Stimulated activated naive CD8-positive, alpha-beta T cell treated with anti-CD3 and anti-CD28 coated beads, Interleukin-15, Interleukin-2, amounts not matched to agents 100 U/mL and 50 U/mL, for 24 hours (primary cell): Measurements from ENCODE around the gene BDKRB1.

Experiments used
- ATAC-seq: fragments of 150-1000 bp; cut with Tn5 transposase; one replicate; pipeline ENCODE4 v1.10.0; 2021
- DNase-seq: peaks from one replicate; pipeline ENCODE4 v3.0.0; 2021

Gene BDKRB1

GRCh38 chr14:96261772-96262655, 6.0 kb downstream of the BDKRB1 start:
- ATAC-seq (no peak), DNase-seq (no peak)

- DNase-seq = no peak
- no peak for ATAC-seq
Measured at GRCh38 chr14:96263347-96264199, 7.6 kb downstream of the BDKRB1 start.

DNA sequence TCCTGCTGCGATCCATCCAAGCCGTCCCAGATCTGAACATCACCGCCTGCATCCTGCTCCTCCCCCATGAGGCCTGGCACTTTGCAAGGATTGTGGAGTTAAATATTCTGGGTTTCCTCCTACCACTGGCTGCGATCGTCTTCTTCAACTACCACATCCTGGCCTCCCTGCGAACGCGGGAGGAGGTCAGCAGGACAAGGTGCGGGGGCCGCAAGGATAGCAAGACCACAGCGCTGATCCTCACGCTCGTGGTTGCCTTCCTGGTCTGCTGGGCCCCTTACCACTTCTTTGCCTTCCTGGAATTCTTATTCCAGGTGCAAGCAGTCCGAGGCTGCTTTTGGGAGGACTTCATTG, 8.2 kb downstream of the BDKRB1 start:
- no peak for DNase-seq
- ATAC-seq = no peak

GRCh38 chr14:96264853-96265252, 8.8 kb downstream of the BDKRB1 start:
- ATAC-seq (no peak), DNase-seq (no peak)

- DNase-seq = no peak
- ATAC-seq = no peak
Measured at GRCh38 chr14:96265383-96266095, 9.5 kb downstream of the BDKRB1 start.

DNA sequence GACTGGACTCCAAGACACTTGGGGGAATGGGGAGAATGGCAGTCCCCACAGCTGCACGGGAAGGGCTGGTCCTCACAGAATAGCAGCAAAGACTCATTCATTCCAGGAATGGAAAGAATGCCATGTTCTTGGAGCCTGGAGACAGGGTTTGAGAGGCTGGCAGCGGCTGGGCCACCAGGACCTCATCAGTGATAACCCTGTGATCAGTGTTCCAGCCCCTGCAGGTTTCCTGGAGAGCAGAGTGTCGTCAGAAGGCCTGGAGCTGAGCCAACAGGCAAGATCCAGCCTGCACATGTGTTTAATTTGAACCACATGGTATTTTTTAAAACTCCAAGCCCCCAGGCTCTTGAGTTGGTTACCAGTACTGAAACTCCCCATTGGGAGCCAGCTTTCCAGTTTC, 11.3 kb downstream of the BDKRB1 start:
- ATAC-seq (no peak), DNase-seq (no peak)

- ATAC-seq (no peak), DNase-seq (no peak)
Measured at GRCh38 chr14:96267916-96268315, 11.9 kb downstream of the BDKRB1 start.

DNA sequence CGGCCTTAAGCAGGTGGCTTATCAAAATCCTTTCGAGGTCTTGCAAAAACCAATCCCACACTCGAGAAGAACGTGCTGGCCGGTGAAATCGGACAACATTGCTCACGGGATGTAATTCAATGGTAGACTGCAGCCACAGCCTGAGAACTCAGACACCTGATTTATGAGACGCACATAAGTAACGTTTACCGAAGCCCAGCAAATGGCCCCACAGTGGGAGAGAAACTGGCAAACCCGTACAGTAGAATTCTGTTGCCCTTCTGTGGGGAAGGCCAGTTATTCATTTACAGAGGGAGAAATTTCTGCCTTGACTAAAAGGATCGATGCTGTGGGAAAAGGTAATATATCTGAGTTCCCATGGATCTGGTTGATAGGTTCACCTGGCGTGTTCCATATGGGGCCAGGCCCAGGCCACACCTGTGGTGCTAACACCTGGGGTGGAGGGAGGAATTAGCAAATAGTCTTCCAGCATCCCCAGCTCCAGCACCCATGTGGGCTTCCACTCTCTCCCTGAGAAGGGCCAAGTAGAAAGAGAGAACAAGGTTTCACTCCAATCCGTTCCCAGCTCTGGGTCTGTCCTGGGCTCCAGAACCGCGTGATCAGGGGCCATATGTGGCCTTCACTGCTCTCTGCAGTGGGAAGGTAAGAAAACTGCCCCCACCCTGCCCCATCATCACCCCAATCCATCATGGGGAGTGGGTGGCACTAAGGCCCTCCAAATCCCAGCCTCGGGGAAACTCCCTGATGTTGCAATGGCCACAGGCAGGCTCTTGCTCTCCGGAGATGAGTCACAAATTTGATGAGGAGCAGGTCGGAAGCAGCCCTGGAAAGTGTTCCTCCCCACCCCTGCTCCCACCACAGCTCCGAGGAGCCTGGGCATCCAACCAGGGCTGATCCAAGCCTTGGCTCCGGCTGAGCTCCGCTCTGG, 12.7 kb downstream of the BDKRB1 start:
- DNase-seq (no peak), ATAC-seq (no peak)

DNA sequence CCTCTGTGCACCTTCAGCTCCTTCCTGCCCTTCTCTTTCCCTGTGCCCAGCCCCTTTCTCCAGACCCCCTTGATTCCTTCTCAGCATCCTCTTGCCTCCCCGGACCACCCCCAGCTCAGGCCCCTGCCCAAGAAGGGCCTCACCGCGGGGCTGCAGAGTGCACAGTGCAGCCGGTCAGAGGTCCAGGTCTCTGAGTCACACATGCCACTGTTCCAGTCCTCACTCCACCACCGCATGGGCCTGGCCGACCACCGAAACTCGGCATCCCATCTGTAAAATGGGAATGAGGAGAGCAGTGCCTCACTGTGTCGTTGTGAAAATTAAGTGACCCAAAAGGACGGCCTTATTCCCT, 13.3 kb downstream of the BDKRB1 start:
- ATAC-seq (no peak), DNase-seq (no peak)

DNA sequence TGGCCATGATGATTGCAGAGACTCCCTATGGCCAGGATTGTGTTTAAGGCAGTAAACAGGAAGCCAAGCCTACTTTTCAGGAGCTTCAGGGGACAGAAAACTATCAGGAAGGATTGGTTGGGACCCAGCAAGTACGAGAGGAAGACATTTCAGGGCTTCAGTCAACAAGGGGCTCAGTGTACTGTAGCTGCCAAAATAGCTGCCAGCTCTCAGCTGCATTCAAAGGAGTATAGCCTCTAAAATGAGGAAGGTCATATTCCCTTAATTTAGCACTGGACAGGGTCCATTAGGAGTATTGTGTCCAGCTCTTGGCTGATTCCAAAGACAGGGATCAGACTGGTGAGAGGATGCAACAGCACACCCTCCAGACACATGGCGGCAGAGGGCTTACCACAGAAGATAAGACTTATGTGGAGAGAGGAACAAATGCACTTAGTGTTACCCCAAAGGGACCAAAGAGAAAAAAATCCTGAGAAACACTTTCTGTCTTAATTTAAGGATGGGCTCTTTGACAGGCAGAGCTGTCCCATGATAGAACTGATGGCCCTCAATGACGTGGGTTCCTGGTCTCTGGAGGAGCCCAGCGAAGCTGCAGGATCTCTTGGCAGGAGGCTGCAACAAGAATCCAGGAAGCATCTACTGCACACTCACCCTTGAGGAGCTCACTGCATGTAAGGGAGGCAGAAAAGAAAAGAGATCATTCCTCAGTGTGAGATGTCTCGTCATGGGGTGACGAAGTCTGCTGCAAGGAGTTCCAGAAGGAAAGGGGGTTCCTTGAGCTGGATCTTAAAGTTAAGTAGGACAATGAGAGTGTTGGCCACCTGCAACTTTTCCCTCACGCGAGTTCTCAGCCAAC, 14.8 kb downstream of the BDKRB1 start:
- no peak for DNase-seq
- ATAC-seq = no peak

- ATAC-seq (no peak), DNase-seq (no peak)
Measured at GRCh38 chr14:96271421-96271762, 15.4 kb downstream of the BDKRB1 start.

DNA sequence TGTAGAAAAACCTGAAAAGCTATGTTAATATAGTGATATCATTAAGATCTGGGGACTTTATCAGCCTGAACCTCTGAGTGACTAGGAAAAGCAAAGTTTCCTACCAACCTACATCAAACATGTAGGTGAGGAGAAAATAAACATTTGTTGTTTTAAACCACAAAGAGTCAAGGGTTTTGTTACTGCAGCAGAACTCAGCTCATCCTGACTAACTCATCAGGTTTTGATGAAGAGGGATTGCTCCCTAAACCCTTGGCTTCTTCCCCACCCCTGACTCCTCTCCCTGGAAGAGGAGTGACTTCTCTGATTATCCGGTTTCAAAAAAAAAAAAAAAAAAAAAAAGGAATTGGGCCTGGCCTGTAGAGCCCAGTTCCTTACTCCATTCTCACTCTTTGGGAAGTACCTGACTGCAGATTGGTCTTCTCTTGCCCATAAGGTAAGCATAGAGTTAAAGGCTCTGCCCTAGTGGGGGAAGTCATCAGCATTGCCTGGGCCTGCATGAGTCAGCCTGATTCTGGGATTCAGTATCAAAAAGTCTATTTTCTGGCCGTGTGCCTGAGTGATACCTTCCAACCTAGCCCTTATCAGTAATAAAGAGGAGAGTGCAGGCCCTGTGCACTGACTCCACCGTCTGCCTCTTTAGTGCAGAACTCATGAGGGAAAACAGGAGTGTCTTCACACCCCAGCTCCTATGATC, 16.9 kb downstream of the BDKRB1 start:
- ATAC-seq = no peak
- no peak for DNase-seq

DNA sequence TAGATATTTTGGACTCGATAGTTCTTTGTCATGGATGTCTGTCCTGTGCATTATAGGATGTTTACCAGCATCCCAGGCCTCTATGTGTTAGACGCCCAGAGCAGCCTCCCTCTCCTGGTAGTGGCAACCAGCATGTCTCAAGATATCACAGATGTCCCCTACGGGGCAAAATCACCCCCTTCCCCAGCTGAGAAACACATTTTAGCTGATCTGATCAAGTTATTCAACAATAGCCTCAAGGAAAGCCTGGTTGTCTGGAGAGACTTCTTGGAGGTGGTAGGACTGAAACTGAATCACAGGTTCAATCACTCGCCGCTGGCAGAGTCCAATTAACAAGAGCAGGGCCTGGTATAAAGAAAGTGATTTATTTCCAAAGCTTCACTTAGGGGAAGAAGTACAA, 17.6 kb downstream of the BDKRB1 start:
- DNase-seq (no peak), ATAC-seq (no peak)

GRCh38 chr14:96274122-96274521, 18.1 kb downstream of the BDKRB1 start:
- DNase-seq = no peak
- no peak for ATAC-seq

DNA sequence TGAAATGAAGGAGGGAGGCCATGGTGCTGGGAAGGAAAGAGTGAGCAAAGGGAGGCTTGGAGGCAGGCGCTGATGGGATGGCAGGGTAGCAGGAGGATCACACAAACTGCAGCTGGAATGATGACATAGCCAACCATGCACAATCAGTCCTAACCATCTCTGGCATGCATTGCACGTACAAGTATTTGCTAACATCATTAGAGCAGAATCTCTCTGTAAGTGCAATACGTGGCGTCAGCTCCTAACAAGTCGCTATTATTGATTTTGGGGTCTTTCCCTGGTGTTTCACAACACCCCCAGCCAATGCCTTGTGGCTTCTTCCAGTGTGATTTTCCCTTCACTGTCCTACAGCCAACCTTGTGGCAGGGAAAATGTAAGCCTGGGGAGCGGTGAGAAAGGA, 18.5 kb downstream of the BDKRB1 start:
- no peak for ATAC-seq
- DNase-seq = no peak

- peak; percentile 80 for DNase-seq
- ATAC-seq = peak; percentile 14
Measured at GRCh38 chr14:96275177-96276112, 19.4 kb downstream of the BDKRB1 start.

DNA sequence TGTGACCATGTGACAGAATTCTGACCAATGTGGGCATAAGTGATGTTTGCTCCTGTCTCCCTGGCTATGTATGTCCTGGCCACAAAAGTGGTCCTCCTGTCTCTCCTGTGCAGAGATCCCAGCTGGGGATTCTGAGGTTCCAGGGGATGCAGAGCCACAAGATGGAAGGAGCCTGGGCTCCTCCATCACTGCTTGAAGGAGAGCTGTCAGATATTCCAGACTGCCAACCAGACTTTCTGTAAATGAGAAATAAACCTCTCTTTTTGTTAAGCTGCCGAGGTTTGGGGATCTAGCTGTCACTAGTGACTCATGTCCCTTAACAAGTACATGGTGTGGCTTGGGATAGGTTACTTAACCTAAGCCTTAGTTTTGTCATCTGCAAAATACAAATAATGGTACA, 21.9 kb downstream of the BDKRB1 start:
- DNase-seq (no peak), ATAC-seq (no peak)

GRCh38 chr14:96279564-96279963, 23.6 kb downstream of the BDKRB1 start:
- ATAC-seq (no peak), DNase-seq (no peak)

DNA sequence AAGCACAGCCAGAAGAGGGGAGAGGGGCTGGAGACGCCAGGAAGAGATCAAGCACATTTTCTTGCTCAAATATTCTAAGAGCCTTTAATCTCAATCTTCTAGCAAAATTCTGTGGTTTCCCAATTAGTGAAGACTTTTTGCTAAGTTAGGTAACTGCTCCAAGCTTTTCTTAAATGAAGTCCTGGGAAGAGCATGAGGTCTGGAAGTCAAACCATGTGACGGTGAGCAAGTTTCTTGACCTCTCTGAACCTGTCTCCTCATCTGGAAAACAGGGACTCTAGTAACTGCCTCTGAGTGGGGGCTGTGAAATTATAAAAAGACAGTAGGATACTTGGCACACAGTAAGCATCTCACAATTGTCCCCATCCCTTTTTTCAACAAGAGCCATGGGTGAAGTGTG, 24.1 kb downstream of the BDKRB1 start:
- no peak for ATAC-seq
- DNase-seq = no peak
